CD8-positive, alpha-beta memory T cell (primary cell): Measurements from ENCODE around the gene SMARCA2. TPM values are rescaled to one million over a fixed set of nuclear protein-coding genes. Genes with fewer than 3 reads are reported as not detected.
A peak's percentile ranks its signal among the peaks of the same experiment; 100 is the strongest.

ENCODE experiments used
- CTCF ChIA-PET: fragments of 350-600 bp; sonication (Branson Sonifier 250); formaldehyde crosslinking; loops from one replicate; lab custom pipeline; 2021; ENCODE audit warnings: antibody characterized with exemption; lab: Charles Lee
- POLR2A ChIA-PET: fragments of 350-600 bp; sonication (Branson Sonifier 250); formaldehyde crosslinking; loops from one replicate; lab custom pipeline; 2021; ENCODE audit warnings: antibody characterized with exemption; lab: Charles Lee
- DNase-seq, 5 donors: peaks; one replicate each; pipeline versions ENCODE4 v3.0.0 to v3.0.0-alpha.2; 2020 to 2022; ENCODE audit warnings: mixed read lengths in 1 of 5
- H3K27ac ChIP-seq: one replicate; pipeline ENCODE4 v1.7.0; 2013; ENCODE audit warnings: low read depth, mild to moderate bottlenecking, low read length, moderate library complexity
- H3K27me3 ChIP-seq: 2 replicates; pipeline ENCODE4 v1.7.0; 2013; ENCODE audit warnings: low read length, mild to moderate bottlenecking; ENCODE audit not compliant: insufficient read depth, poor library complexity, severe bottlenecking
- H3K36me3 ChIP-seq: 2 replicates; pipeline ENCODE4 v1.7.0; 2013; ENCODE audit warnings: mild to moderate bottlenecking, low read length, moderate library complexity; ENCODE audit not compliant: insufficient read depth
- H3K4me1 ChIP-seq: 2 replicates; pipeline ENCODE4 v1.7.0; 2013; ENCODE audit warnings: mild to moderate bottlenecking, low read length, moderate library complexity; ENCODE audit not compliant: insufficient read depth
- H3K4me3 ChIP-seq: 2 replicates; pipeline ENCODE4 v1.7.0; 2013; ENCODE audit warnings: mild to moderate bottlenecking, low read length
- H3K9me3 ChIP-seq: 2 replicates; pipeline ENCODE4 v1.7.0; 2013; ENCODE audit warnings: mild to moderate bottlenecking, low read length
- H3K27ac Mint-ChIP-seq, 8 donors: one replicate each; pipeline ENCODE4 v1.8.0; 2020 to 2021; ENCODE audit warnings: mixed read lengths in 8 of 8, mild to moderate bottlenecking in 6 of 8, inconsistent platforms in 3 of 8, moderate library complexity in 3 of 8
- H3K27me3 Mint-ChIP-seq, 2 donors: one replicate each; pipeline ENCODE4 v1.8.0; 2020 to 2021; ENCODE audit warnings: mixed read lengths in 2 of 2, mild to moderate bottlenecking in 1 of 2, moderate library complexity in 1 of 2
- H3K36me3 Mint-ChIP-seq, 3 donors: one replicate each; pipeline ENCODE4 v1.8.0; 2020 to 2021; ENCODE audit warnings: mixed read lengths in 3 of 3, inconsistent platforms in 1 of 3, mild to moderate bottlenecking in 1 of 3
- H3K4me1 Mint-ChIP-seq, 3 donors: one replicate each; pipeline ENCODE4 v1.8.0; 2020 to 2021; ENCODE audit warnings: mixed read lengths in 3 of 3, inconsistent platforms in 1 of 3, mild to moderate bottlenecking in 1 of 3
- H3K4me3 Mint-ChIP-seq, 7 donors: one replicate each; pipeline ENCODE4 v1.8.0; 2020 to 2021; ENCODE audit warnings: mixed read lengths in 7 of 7, mild to moderate bottlenecking in 6 of 7, moderate library complexity in 4 of 7, inconsistent platforms in 2 of 7
- H3K9me3 Mint-ChIP-seq, 5 donors: one replicate each; pipeline ENCODE4 v1.8.0; 2020 to 2022; ENCODE audit warnings: mixed read lengths in 5 of 5, mild to moderate bottlenecking in 3 of 5, moderate library complexity in 2 of 5, inconsistent platforms in 1 of 5
- polyA plus RNA-seq: library from polyadenylated mRNA; unstranded; fragments of 300-500 nt; fragmentation: Illumina TruSeq; gene quantifications from one replicate; pipeline ENCODE4 v1.2.3, GENCODE V29; 2021
- total RNA-seq, 2 experiments: library from RNA; stranded (reverse); gene quantifications; one replicate each; pipeline ENCODE4 v1.2.3, GENCODE V29; 2021

SMARCA2 gene
- total and polyA plus RNA-seq, 3 experiments from 2014 or later = 56.7 to 156 (median 145) TPM

DNA sequence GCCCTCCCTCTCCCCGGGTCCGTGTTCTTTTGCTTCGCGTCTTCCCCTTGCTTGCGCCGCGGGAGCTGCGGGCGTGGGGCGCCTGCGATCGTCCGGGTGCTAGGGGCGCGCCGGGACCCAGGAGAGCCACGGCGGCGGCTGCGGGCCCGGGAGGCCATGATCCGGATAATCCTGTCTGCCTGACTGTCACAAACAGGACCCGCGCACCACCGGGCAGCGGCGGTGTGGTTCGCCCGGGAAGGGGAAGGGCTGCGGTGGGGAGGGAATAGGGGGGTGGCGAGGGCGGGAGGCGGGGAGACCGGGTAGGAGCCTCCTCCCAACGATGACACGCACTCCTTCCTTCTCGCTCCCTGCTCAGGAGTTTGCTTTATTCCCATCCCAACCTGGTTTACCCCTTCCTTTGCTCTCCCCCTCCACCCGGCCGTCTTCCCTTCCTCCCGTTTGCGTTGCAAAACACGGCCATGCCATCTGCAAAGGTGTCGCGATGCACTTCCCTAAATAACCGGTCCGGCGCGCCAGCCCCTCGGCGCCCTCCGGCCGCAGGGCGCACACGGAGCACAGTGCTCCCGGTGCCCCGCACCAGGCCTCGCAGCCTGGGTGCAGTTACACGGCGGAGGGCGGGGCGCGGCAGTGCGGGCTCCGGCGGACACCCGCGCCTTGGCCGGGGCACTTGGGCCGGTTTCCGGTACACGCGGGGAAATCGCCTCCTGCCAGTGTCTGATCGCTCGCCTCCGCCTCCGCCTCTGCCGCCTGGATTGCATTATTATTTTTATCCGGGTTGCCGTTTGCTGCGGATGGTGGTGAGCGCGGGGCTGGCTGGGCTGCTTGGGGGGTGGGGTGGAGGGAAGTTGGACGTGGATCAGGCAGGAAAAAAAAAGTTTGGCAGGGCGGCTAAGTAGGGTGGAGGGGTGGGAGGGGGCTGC, 1.5 kb downstream of the SMARCA2 start:
- Histone ChIP-seq H3K27ac (peak overlapping the region; percentile 91), H3K4me1 (peaks cover 36% of the 10 kb centered on the region), H3K9me3 (no peaks in the 10 kb centered on the region), H3K36me3 (no peaks in the 10 kb centered on the region), H3K4me3 (peak overlapping the region; percentile 92), H3K27me3 (no peaks in the 10 kb centered on the region)
- peaks cover 0 to 3% (median 2%) of the 10 kb centered on the region in 5 donors for H3K9me3 Mint-ChIP-seq
- peak overlapping the region; percentile 96 to 100 (median 99) for H3K4me3 Mint-ChIP-seq
- ChIA-PET CTCF (interaction anchor here (0.9 to 1.5 kb wide), 3 partner anchors 13 to 38 kb away, joined by 3 to 11 read pairs (median 4); no protein-coding TSS in a partner anchor), POLR2A (interaction anchor here (1.5 to 4.8 kb wide), 3 partner anchors 10 to 1509 kb away, joined by 3 to 44 read pairs (median 28); partner anchors contain the start of gene RFX3)
- peak; percentile 59 to 74 (median 60) for DNase-seq
- H3K27ac Mint-ChIP-seq = peak overlapping the region; percentile 95 to 100 (median 98)
- H3K27me3 Mint-ChIP-seq = peaks cover 0 to 4% of the 10 kb centered on the region in 2 donors
- peaks cover 0 to 27% (median 0%) of the 10 kb centered on the region in 3 donors for H3K36me3 Mint-ChIP-seq
- H3K4me1 Mint-ChIP-seq = peaks cover 42 to 58% (median 52%) of the 10 kb centered on the region in 3 donors

DNA sequence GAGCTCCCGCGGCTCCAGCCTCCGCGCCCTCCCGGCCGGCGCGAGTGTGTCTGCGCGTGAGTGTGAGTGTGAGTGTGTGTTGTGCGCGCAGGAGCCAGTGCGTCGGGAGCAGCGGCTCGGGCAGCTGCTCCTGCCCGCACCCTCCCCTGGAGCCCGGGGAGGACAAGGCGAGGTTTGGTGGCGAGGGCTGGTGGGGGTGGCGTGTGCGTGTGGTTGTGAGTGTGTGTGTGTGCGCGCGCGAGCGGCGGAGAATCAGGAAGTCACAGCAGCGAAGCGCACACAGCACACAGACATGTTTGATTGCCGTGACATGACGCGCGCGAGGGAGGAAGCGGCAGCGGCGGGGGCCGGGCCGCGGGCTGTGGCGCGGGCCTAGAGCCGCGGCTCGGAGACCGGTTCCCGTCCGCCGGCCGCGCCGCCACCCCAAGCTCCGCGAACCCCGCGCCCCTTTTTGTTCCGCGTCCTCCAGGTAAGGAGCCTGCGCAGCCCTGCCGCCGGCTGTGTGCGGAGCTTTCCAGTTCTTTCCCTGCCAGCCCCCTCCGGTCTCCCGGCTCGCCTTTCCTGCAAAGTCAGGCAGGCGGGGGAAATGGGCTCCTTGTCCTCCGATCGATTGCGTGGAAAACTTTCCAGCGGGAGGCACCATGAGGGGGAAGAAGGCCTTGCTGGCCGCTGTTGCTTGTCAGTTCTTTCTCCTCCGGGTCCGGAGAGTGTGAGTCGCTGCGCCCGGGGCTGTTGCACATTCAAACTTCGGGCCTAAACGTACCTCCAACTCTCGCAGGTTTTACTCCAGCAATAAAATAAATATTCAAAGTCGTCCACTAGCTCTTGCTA, 2.4 kb downstream of the SMARCA2 start:
- H3K27ac ChIP-seq = peak overlapping the region; percentile 91
- H3K9me3 ChIP-seq = no peaks in the 10 kb centered on the region
- H3K4me1 Mint-ChIP-seq = peaks cover 51 to 62% (median 56%) of the 10 kb centered on the region in 3 donors
- peaks cover 44% of the 10 kb centered on the region for H3K4me1 ChIP-seq
- POLR2A ChIA-PET = interaction anchor here (1.5 to 4.8 kb wide), 3 partner anchors 9 to 1509 kb away, joined by 3 to 44 read pairs (median 28); partner anchors contain the start of gene RFX3
- H3K27me3 ChIP-seq = no peaks in the 10 kb centered on the region
- no peaks in the 10 kb centered on the region for H3K36me3 ChIP-seq
- peak; percentile 75 to 92 (median 87) for DNase-seq
- H3K36me3 Mint-ChIP-seq = peaks cover 0 to 27% (median 0%) of the 10 kb centered on the region in 3 donors
- peak overlapping the region; percentile 92 for H3K4me3 ChIP-seq
- H3K4me3 Mint-ChIP-seq = peak overlapping the region; percentile 96 to 100 (median 99)
- CTCF ChIA-PET = interaction anchor here (0.9 to 1.5 kb wide), 3 partner anchors 12 to 37 kb away, joined by 3 to 11 read pairs (median 4); no protein-coding TSS in a partner anchor
- peak overlapping the region; percentile 95 to 100 (median 98) for H3K27ac Mint-ChIP-seq
- peaks cover 0 to 4% of the 10 kb centered on the region in 2 donors for H3K27me3 Mint-ChIP-seq
- H3K9me3 Mint-ChIP-seq = peaks cover 0 to 3% (median 2%) of the 10 kb centered on the region in 5 donors

DNA sequence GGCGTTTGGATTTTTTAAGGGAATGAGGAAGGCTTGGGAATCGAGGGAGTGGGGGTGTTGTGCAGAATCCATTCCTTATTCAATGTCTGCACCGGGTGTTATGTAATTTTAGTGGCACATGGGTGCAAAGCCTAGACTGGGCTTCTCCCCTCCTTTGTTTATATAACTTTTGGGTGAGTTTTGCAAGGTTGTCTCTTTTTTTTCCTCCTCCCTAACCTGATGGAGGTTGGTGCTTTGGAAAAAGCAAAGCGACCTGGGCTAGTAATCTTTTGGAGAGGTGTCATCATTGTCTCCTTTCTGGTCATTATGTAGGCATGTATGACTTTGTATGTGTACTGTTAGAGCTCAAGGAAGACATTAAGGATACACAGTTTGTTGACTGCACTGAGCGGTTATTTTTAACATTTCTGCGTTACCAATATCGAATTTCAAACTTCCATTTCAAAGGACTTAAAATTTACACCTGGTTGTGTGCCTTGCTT, 3.1 kb downstream of the SMARCA2 start:
- Mint-ChIP-seq H3K36me3 (peaks cover 0 to 27% (median 0%) of the 10 kb centered on the region in 3 donors), H3K4me3 (peak overlapping the region; percentile 96 to 100 (median 99)), H3K27ac (peak overlapping the region; percentile 95 to 100 (median 98)), H3K27me3 (peaks cover 0 to 4% of the 10 kb centered on the region in 2 donors), H3K9me3 (peaks cover 0 to 3% (median 2%) of the 10 kb centered on the region in 5 donors), H3K4me1 (peaks cover 58 to 64% (median 61%) of the 10 kb centered on the region in 3 donors)
- CTCF ChIA-PET = interaction anchor here (0.9 to 1.5 kb wide), 3 partner anchors 11 to 36 kb away, joined by 3 to 11 read pairs (median 4); no protein-coding TSS in a partner anchor
- peak overlapping the region; percentile 92 for H3K4me3 ChIP-seq
- no peak for DNase-seq
- POLR2A ChIA-PET = interaction anchor here (3.9 to 4.8 kb wide), 2 partner anchors 9 to 37 kb away, joined by 28 to 44 read pairs; no protein-coding TSS in a partner anchor
- H3K27me3 ChIP-seq = no peaks in the 10 kb centered on the region
- H3K9me3 ChIP-seq = no peaks in the 10 kb centered on the region
- peak overlapping the region; percentile 91 for H3K27ac ChIP-seq
- H3K36me3 ChIP-seq = no peaks in the 10 kb centered on the region
- H3K4me1 ChIP-seq = peaks cover 50% of the 10 kb centered on the region

DNA sequence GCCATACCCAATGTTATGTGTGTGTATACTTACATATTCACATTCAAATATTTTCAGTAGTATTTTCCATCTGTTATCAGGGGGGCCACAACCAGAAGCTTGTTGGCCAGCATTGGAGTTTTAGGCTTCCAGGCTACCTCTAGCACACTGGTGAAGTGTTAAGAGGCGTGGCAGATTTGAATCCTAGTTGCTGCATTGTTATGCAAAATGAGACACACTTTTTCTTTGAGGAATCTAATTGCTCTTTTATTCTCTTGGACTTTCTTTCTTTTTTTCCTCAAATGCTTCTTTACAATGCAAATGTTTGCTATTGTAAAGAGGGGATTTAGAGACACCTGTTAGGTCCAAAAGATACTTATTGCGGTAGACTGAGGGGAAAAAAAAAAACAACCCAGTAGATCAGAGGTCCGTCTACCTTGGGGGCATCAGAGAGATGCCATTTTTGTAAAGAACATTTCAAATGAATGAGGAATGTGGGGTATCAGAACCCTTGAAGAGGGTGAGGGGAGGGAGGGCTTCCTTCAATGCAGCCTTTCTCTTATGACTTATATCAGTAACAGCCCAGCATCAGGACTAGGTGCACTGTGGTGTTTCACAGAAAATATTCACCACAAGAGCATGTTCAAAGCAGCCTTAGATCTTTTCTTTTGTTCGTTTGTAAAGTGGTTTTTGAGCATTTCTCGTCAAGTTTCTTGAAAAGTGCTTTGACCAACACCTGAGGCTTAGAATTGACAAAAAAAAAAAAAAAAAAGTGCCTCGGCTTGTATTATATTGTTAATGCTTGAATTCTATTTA, 3.8 kb downstream of the SMARCA2 start:
- CTCF ChIA-PET = no interaction called here

DNA sequence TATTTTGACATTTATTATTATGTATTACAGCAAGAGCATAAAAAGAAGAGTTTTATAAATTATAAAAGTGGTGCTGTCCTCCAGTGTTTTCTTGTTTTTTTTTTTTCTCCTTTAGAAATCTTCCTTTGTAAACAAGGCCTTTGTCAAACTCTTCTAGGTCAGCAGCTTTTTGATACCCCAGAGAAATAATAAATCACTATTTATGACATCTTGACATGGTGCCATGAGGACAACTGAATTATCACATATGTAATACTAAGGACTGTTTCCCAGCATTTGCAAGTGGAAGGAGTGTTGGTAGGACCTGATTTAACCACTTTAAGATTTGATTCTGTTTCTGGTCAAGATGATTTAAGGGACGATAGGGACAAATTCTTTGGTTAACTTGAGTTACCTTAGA, 4.6 kb downstream of the SMARCA2 start:
- no peaks in the 10 kb centered on the region for H3K36me3 ChIP-seq
- peak overlapping the region; percentile 35 for H3K4me3 ChIP-seq
- Mint-ChIP-seq H3K36me3 (peaks cover 0 to 25% (median 0%) of the 10 kb centered on the region in 3 donors), H3K27me3 (peaks cover 0 to 4% of the 10 kb centered on the region in 2 donors), H3K4me1 (peaks cover 68 to 72% (median 71%) of the 10 kb centered on the region in 3 donors), H3K4me3 (peak overlapping the region; percentile 19 to 100 (median 97)), H3K27ac (peak overlapping the region; percentile 34 to 98 (median 78)), H3K9me3 (peaks cover 0 to 3% (median 2%) of the 10 kb centered on the region in 5 donors)
- POLR2A ChIA-PET = no interaction called here
- DNase-seq = no peak
- CTCF ChIA-PET = no interaction called here
- H3K27me3 ChIP-seq = no peaks in the 10 kb centered on the region
- no peak overlapping the region for H3K27ac ChIP-seq
- H3K9me3 ChIP-seq = no peaks in the 10 kb centered on the region
- H3K4me1 ChIP-seq = peaks cover 66% of the 10 kb centered on the region

More for the DNA sequence above, 3.8 kb downstream of the SMARCA2 start:
- Mint-ChIP-seq H3K9me3 (peaks cover 0 to 3% (median 2%) of the 10 kb centered on the region in 5 donors), H3K4me3 (peak overlapping the region; percentile 96 to 100 (median 99)), H3K27ac (peak overlapping the region; percentile 95 to 100 (median 98)), H3K27me3 (peaks cover 0 to 4% of the 10 kb centered on the region in 2 donors), H3K4me1 (peaks cover 63 to 67% (median 65%) of the 10 kb centered on the region in 3 donors), H3K36me3 (peaks cover 0 to 27% (median 0%) of the 10 kb centered on the region in 3 donors)
- H3K4me3 ChIP-seq = peak overlapping the region; percentile 92
- no peaks in the 10 kb centered on the region for H3K36me3 ChIP-seq
- POLR2A ChIA-PET = interaction anchor here (4.8 kb wide), 1 partner anchor 36 kb away, joined by 44 read pairs; no protein-coding TSS in a partner anchor
- H3K4me1 ChIP-seq = peaks cover 58% of the 10 kb centered on the region
- no peaks in the 10 kb centered on the region for H3K27me3 ChIP-seq
- H3K9me3 ChIP-seq = no peaks in the 10 kb centered on the region
- DNase-seq = peak in 2 of 5 donors; percentile 55 to 75
- H3K27ac ChIP-seq = peak overlapping the region; percentile 91

DNA sequence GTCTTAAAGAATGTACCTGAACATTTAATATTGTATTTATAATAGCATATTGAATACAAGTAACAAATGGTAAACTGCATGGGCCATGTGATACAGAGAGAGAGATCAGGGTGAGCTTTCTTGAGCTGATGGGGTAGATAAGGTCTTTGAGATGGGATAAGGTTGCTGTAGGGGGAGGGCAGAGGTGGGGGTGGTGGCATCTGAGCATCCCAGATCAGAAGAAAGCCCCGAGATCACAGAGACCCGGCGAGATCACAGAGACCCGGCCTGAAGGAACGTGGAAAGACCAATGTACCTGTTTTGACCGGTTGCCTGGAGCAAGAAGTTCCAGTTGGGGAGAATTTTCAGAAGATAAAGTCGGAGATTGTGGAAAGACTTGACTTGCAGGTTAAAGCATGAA, 6.6 kb downstream of the SMARCA2 start:
- peaks cover 0 to 3% (median 2%) of the 10 kb centered on the region in 5 donors for H3K9me3 Mint-ChIP-seq
- ChIA-PET POLR2A (interaction anchor here (1.0 kb wide), 1 partner anchor 32 kb away, joined by 5 read pairs; no protein-coding TSS in a partner anchor), CTCF (interaction anchor here (1.3 kb wide), 1 partner anchor 32 kb away, joined by 4 read pairs; no protein-coding TSS in a partner anchor)
- no peaks in the 10 kb centered on the region for H3K9me3 ChIP-seq
- H3K4me3 Mint-ChIP-seq = peak overlapping the region; percentile 57 to 80 (median 69)
- peaks cover 88 to 90% (median 90%) of the 10 kb centered on the region in 3 donors for H3K4me1 Mint-ChIP-seq
- H3K36me3 Mint-ChIP-seq = peaks cover 0 to 14% (median 0%) of the 10 kb centered on the region in 3 donors
- H3K27ac Mint-ChIP-seq = peak overlapping the region; percentile 16 to 97 (median 94)
- no peaks in the 10 kb centered on the region for H3K36me3 ChIP-seq
- H3K27ac ChIP-seq = no peak overlapping the region
- H3K4me3 ChIP-seq = peak overlapping the region; percentile 20
- H3K27me3 Mint-ChIP-seq = peaks cover 0 to 3% of the 10 kb centered on the region in 2 donors
- DNase-seq = no peak
- H3K4me1 ChIP-seq = peaks cover 86% of the 10 kb centered on the region
- no peaks in the 10 kb centered on the region for H3K27me3 ChIP-seq
